22Rv1 (cell line): ENCODE data around the gene NCF2.

ENCODE experiments used
- CTCF ChIP-seq: fragments of 450-650 bp; IDR thresholded peaks from 2 replicates; pipeline ENCODE4 v1.5.1; 2017; ENCODE audit warnings: mild to moderate bottlenecking
- ZFX ChIP-seq: fragments of 450-650 bp; IDR thresholded peaks from 2 replicates; pipeline ENCODE4 v1.6.1; 2017; ENCODE audit warnings: antibody characterized with exemption, borderline replicate concordance

GRCh38 chr1:183607322-183607980 lies 17.2 kb upstream of the NCF2 start:
- no peak for TF ChIP-seq CTCF
- TF ChIP-seq ZFX: no peak
